Right lobe of liver (tissue), 4 donors: ENCODE measurements around the gene SLCO2A1.

Source experiments
- CTCF ChIP-seq, 4 donors: fragments of 200-600 bp in 3 of 4; fragments of 450-650 bp in 1 of 4; IDR thresholded peaks; one replicate each; pipeline versions ENCODE4 v1.5.1 to v1.8.0; 2016 to 2022; ENCODE audit warnings: antibody characterized with exemption in 4 of 4, mild to moderate bottlenecking in 2 of 4
- POLR2A ChIP-seq: fragments of 450-650 bp; IDR thresholded peaks from one replicate; pipeline ENCODE4 v1.6.1; 2017; ENCODE audit warnings: antibody characterized with exemption, mild to moderate bottlenecking
- donor health status: DM: no; HTN: no; CAD: no.
- donor health status: DM: no; HTN: no; CAD: no.
- donor health status: DM: no; HTN: yes; CAD: no.

- TF ChIP-seq POLR2A (no peak), CTCF (IDR thresholded peaks at IDR 0.05) (no peak)
Measured at GRCh38 chr3:134048278-134048996, 18.7 kb upstream of the SLCO2A1 start.
